Left ventricle myocardium superior (tissue), 1 donor: ENCODE results near the gene MPST. TPM values are rescaled to one million over a fixed set of nuclear protein-coding genes. Genes with fewer than 3 reads are reported as not detected.
A peak's percentile ranks its signal among the peaks of the same experiment; 100 is the strongest.

Source experiments
- ATAC-seq: fragments of 200-7000 bp; cut with Tn5 transposase; one replicate; pipeline ENCODE4 v1.9.1; 2020; ENCODE audit warnings: mild to moderate bottlenecking, moderate library complexity
- DNase-seq: peaks from one replicate; pipeline ENCODE4 v3.0.0-alpha.2; 2020
- intact Hi-C: fragments of 100-400 bp; cut with micrococcal nuclease; formaldehyde crosslinking; loops from one replicate; pipeline ENCODE4 v1.11.0; 2022
- total RNA-seq: library from RNA; stranded (reverse); fragmentation: NEBNext Ultra II Directional; extraction: Animal tissue kit (Norgen Biotek cat#: 25700); gene quantifications from one replicate; pipeline ENCODE4 v1.2.1, GENCODE V29; 2021
- donor health status: DM: no; HTN: yes; CAD: no; lungs with severe emphysema.

Gene MPST
- total RNA-seq, 1 donor from 2014 or later = 56.7 TPM

- intact Hi-C loops = no loop called here
- ATAC-seq (no peak), DNase-seq (no peak)
These were observed 14.3 kb downstream of the MPST start for GRCh38 chr22:37033605-37034430.

GRCh38 chr22:37036655-37037377, 17.3 kb downstream of the MPST start:
- ATAC-seq (no peak), DNase-seq (no peak)
- intact Hi-C loops = no loop called here

DNA sequence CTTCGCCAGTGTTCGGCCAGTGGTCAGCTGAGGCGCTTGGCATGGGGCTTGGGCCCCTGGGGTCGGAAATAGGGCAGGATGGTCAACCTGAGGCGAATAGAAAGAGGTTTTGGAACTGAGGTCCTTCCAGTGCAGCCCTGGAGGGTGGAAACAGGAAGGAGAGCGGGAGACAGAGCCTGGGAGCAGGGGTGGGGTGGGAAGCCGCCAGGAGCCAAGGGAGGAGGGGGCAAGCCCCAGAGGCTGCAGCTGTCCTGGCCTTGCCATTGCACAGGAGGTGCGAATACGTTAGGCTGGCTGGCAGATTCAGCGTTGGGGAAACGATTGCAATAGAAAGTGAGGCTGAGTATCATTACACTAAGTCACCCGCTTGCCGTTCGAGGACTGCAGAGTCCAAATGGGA, 18.1 kb downstream of the MPST start:
- ATAC-seq (no peak), DNase-seq (no peak)
- intact Hi-C loops = no loop called here

- intact Hi-C loops = no loop called here
- ATAC-seq = no peak
- DNase-seq = no peak
These were observed 19.9 kb downstream of the MPST start for GRCh38 chr22:37039466-37039865.

- DNase-seq (no peak), ATAC-seq (no peak)
These were observed 23.8 kb downstream of the MPST start for GRCh38 chr22:37043209-37043827.

DNA sequence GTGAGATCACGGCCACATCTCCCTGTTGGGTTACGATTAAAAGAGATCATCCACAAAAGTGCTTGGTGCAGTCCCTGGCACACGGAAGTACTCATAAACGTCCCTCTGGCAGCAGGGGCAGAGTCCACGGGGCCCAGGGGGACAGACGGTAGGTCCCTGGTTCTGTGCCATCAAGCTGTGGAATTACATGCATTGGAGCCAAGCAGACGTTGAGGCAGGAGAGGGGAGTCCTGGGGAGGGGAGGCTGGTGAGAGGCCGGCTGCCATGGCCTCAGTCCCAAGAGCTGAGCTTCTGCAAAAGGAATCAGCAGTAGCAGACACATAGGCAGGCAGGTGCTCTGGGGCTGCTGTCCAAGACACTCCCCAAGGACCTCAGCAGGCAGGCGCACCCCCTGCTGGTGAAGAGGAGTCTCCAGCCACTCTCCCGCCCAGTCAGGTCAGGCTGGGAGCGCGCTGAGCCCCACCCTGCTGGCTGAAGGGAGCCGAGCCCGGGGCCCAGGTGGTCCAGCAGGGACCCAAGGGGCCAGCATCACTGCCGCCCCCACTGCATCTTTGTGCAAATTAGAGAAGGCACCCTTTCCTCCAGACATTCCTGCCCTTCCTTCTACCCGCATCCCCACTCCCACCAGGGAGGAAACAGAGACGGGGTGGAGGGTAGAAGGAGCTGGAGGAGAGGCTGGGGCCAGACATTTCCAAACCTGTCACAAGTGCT, 24.4 kb downstream of the MPST start:
- ATAC-seq = peak; percentile 95
- intact Hi-C loops = no loop called here
- DNase-seq = peak; percentile 79

More at GRCh38 chr22:37043209-37043827, 23.8 kb downstream of the MPST start:
- intact Hi-C loops = no loop called here

DNA sequence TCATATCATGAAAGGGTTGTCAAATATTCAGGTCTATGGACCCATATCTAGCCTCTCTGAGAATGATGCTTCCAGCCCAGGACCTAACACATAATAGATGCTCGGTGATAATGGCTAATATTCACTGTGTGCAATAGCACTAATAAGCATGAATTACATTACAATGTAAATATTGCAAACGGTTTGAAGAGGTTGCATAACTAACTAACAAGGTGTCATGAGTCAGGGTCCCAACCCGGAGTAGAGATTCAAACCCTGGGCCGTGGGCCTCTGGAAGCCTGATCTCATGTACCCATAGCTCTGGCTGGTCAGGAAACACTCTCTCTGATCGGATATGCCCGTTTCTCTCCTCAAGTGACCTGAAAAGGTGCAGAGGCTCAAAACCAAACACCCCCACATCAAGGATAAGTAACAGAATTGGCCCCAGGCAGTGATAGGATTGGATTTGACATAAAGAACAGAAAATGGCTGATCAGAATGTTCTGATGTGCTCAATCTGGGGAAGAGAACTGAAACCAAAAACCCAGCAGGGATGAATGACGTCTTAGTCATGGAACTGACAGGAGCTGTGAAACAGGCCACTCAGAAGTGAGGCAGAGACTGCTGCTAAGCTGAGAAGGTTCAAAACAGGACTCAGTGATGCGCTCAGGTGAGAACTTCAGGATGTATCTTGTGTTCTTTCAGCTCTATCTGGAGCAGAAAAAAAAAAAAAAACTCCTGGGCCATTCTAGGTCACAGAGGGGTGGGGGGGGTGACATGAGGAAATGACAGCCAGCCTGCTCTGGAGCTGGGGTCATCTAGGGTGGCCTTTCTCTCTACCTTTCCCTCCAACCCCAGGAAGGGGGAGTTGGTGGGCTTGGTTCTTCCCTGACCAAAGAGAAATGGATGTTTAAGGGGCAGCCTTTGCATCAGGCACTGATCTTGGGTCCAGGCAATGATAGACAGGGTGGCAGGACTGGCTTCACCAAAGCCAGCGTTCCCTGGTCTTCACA, 25.4 kb downstream of the MPST start:
- ATAC-seq = no peak
- intact Hi-C loops = no loop called here
- DNase-seq = no peak

- no peak for DNase-seq
- ATAC-seq = no peak
- intact Hi-C loops = no loop called here
These were observed 26.4 kb downstream of the MPST start for GRCh38 chr22:37045958-37046357.

GRCh38 chr22:37046589-37046988, 27.0 kb downstream of the MPST start:
- DNase-seq = no peak

GRCh38 chr22:37047006-37047405, 27.5 kb downstream of the MPST start:
- ATAC-seq = no peak
- intact Hi-C loops = no loop called here
- DNase-seq = no peak

More at GRCh38 chr22:37046589-37046988, 27.0 kb downstream of the MPST start:
- intact Hi-C loops = no loop called here
- ATAC-seq = no peak

DNA sequence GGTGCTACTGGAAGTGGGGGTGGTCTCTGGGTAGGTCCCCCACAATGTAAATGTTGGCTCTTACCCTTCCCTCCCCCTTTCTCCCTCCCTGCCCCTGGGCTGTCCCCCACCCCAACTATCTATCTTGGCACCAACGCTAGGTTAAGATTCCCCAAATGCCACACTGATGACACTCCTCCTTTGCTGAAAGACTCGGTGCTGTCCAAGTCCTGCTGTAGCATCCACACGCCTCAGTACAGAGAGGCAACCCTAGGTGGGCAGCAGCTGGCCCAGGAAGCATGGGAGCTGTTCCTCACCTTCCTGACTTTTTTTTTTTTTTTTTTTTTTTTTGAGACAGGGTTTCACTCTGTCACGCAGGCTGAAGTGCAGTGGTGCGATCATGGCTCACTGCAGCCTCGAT, 28.6 kb downstream of the MPST start:
- DNase-seq (no peak), ATAC-seq (no peak)
- intact Hi-C loops = no loop called here

DNA sequence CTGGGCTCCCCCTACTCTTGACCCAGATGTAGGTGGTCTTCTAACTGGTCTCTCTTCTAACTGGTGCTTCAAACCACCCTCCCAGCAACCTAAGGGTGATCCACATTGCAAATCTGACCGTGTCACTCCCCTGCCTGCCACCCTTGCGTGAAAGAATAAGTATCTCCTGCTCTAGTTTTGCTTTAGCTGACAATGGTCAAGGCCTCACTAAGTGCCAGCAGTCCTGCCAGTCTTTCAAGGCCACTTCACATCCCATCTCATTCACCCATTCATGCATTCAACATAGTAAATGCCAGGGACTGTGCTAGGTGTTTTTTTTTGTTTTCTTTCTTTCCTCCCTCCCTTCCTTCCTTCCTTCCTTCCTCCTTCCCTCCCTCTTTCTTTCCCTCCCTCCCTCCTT, 29.7 kb downstream of the MPST start:
- DNase-seq (no peak), ATAC-seq (no peak)
- intact Hi-C loops = no loop called here

- DNase-seq = no peak
- ATAC-seq = no peak
- intact Hi-C loops = no loop called here
These were observed 31.4 kb downstream of the MPST start for GRCh38 chr22:37050913-37051312.

GRCh38 chr22:37051391-37052385, 32.1 kb downstream of the MPST start, which contains the start of gene KCTD17:
Gene KCTD17 (plus strand): TSS chr22:37051742. CDS start chr22:37051761, 19 bp downstream.
- intact Hi-C loops = no loop called here
- peak; percentile 90 for ATAC-seq
- peak; percentile 87 for DNase-seq

- intact Hi-C loops = no loop called here
- ATAC-seq (no peak), DNase-seq (no peak)
These were observed 33.1 kb downstream of the MPST start for GRCh38 chr22:37052386-37053309.
